ENCODE data around the gene BEAN1. TPM values are rescaled to one million over a fixed set of nuclear protein-coding genes. Genes with fewer than 3 reads are reported as not detected.

Gene BEAN1
- total and polyA plus RNA-seq, 9 of the 15 experiments (the other 6 are each of a cell fraction or from before 2014, with no cell fraction given) = not detected

DNA sequence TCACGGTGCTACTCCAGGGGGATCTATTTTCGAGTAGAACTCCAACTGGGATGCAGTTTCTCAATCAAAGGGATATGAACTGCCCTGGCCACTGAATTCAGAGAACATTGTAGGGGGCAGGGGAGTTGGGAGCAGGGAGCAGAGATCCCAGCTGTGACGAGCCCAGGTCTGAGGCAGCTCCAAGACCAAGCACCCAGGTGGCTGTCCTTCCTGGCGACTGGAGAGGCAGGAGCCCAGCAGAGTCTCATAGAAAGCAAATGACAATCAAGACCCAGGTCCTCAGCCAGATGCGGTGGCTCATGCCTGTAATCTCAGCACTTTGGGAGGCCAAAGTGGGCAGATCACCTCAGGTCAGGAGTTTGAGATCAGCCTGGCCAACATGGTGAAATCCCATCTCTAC, 62.7 kb downstream of the BEAN1 start:
- H3K27ac ChIP-seq (ENCODE audit: extremely low read depth, low read depth, low read length) = no peak overlapping the region
- BruUV-seq (replicated peaks) = no TSS peak
- no peak overlapping the region for H3K4me3 ChIP-seq
- no peaks in the 10 kb centered on the region for H3K9me3 ChIP-seq (replicated peaks; ENCODE audit: control insufficient read depth, insufficient read depth, low read depth, low read length)
- H3K9ac ChIP-seq (ENCODE audit: insufficient read depth in 1 of 2, low read depth in 2 of 2, low read length in 2 of 2) = no peak overlapping the region
- POLR2A ChIA-PET = no interaction called here
- no peak for DNase-seq (ENCODE audit: extremely low read depth in 1 of 4, low spot score in 3 of 4)
- CTCF ChIA-PET (ENCODE audit: low intra/inter-chr PET ratio) = no interaction called here
- H3K9me1 ChIP-seq (ENCODE audit: control insufficient read depth, insufficient read depth, low read length) = no peaks in the 10 kb centered on the region
- H3K36me3 ChIP-seq (ENCODE audit: control insufficient read depth, insufficient read depth, low read length) = no peaks in the 10 kb centered on the region
- no peak overlapping the region for H3K4me2 ChIP-seq (ENCODE audit: insufficient read depth, low read length)
- H3K4me1 ChIP-seq (replicated peaks in 1 of 2; ENCODE audit: control insufficient read depth in 2 of 2, insufficient read depth in 2 of 2, low read length in 2 of 2) = peaks cover 0 to 6% of the 10 kb centered on the region in 2 experiments; a peak in 2 of 5 replicates
- no peak for ATAC-seq
- peaks cover 7 to 43% of the 10 kb centered on the region in 2 experiments; a peak in 4 of 5 replicates for H3K27me3 ChIP-seq (ENCODE audit: control insufficient read depth in 2 of 2, insufficient read depth in 2 of 2, low read length in 2 of 2)
- H2AFZ ChIP-seq (ENCODE audit: low read depth, low read length) = no peak overlapping the region
- in situ Hi-C loops (cut with MboI) (loop anchor here (5.0 kb wide), 1 partner anchor 83 kb away; no protein-coding TSS in a partner anchor), intact Hi-C loops (cut with micrococcal nuclease) (no loop called here)
- no peaks in the 10 kb centered on the region for H3K79me2 ChIP-seq (ENCODE audit: control insufficient read depth, insufficient read depth, low read length)
- no peaks in the 10 kb centered on the region; the same call in 1 of the 2 replicates for H4K20me1 ChIP-seq (replicated peaks; ENCODE audit: control insufficient read depth, insufficient read depth, low read length)
- FAIRE-seq = no peak
- WGBS (ENCODE audit: insufficient coverage, low coverage, missing lambda C conversion rate) = 12% methylated on average over 5 of the region's 5 CpGs
- TF ChIP-seq SMAD4 (CRISPR knock-in tag; conservative IDR thresholded peaks at IDR 0.05) = no peak
- no peak for TF ChIP-seq ZNF133 (CRISPR knock-in tag; IDR thresholded peaks at IDR 0.05)
- no peak for TF ChIP-seq NKRF (IDR thresholded peaks at IDR 0.05; ENCODE audit: borderline replicate concordance)
- no peak for TF ChIP-seq ZNF143 (CRISPR knock-in tag; IDR thresholded peaks at IDR 0.05)
- no peak for TF ChIP-seq KHSRP (IDR thresholded peaks at IDR 0.05)
- TF ChIP-seq, protein P1, sequence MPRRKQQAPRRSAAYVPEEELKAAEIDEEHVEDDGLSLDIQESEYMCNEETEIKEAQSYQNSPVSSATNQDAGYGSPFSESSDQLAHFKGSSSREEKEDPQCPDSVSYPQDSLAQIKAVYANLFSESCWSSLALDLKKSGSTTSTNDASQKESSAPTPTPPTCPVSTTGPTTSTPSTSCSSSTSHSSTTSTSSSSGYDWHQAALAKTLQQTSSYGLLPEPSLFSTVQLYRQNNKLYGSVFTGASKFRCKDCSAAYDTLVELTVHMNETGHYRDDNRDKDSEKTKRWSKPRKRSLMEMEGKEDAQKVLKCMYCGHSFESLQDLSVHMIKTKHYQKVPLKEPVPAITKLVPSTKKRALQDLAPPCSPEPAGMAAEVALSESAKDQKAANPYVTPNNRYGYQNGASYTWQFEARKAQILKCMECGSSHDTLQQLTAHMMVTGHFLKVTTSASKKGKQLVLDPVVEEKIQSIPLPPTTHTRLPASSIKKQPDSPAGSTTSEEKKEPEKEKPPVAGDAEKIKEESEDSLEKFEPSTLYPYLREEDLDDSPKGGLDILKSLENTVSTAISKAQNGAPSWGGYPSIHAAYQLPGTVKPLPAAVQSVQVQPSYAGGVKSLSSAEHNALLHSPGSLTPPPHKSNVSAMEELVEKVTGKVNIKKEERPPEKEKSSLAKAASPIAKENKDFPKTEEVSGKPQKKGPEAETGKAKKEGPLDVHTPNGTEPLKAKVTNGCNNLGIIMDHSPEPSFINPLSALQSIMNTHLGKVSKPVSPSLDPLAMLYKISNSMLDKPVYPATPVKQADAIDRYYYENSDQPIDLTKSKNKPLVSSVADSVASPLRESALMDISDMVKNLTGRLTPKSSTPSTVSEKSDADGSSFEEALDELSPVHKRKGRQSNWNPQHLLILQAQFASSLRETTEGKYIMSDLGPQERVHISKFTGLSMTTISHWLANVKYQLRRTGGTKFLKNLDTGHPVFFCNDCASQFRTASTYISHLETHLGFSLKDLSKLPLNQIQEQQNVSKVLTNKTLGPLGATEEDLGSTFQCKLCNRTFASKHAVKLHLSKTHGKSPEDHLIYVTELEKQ (CRISPR knock-in tag; IDR thresholded peaks at IDR 0.05) = no peak
- TF ChIP-seq LCOR (CRISPR knock-in tag; IDR thresholded peaks at IDR 0.05) = no peak
- TF ChIP-seq, protein P2, sequence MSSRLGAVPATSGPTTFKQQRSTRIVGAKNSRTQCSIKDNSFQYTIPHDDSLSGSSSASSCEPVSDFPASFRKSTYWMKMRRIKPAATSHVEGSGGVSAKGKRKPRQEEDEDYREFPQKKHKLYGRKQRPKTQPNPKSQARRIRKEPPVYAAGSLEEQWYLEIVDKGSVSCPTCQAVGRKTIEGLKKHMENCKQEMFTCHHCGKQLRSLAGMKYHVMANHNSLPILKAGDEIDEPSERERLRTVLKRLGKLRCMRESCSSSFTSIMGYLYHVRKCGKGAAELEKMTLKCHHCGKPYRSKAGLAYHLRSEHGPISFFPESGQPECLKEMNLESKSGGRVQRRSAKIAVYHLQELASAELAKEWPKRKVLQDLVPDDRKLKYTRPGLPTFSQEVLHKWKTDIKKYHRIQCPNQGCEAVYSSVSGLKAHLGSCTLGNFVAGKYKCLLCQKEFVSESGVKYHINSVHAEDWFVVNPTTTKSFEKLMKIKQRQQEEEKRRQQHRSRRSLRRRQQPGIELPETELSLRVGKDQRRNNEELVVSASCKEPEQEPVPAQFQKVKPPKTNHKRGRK (tag; IDR thresholded peaks at IDR 0.05) = no peak
- TF ChIP-seq ZNF165 (CRISPR knock-in tag; IDR thresholded peaks at IDR 0.05; ENCODE audit: borderline replicate concordance) = no peak

All from K562 (cell line).